ENCODE measurements around the gene MRPL45.

Gene MRPL45

DNA sequence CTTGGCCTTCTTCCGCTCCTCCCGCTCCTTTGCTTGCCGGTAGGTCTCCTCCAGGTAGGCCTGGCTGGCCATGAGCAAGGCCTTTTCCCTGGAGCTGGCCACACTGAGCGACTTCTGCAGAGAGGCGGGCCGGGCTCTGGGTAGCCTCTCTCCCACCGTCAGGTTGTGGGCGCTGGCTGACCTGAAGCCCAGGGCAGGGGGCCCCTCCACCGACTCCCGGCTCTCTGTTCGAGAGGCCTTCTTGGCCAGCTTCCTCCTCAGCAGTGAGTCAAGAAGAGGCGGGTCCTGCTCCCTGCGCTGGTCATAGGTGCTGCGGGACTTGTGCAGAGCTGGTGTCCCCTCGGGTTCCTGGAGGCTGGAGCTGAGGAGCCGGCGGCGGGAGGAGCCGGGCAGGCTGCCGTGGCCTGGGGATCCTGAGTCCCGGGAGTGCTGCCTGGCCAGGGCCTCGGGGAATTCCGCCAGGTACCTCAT lies 34.0 kb downstream of the MRPL45 start:
- DNase-seq (ENCODE audit: extremely low read depth, insufficient read length) = no peak
- TF ChIP-seq, protein P1, sequence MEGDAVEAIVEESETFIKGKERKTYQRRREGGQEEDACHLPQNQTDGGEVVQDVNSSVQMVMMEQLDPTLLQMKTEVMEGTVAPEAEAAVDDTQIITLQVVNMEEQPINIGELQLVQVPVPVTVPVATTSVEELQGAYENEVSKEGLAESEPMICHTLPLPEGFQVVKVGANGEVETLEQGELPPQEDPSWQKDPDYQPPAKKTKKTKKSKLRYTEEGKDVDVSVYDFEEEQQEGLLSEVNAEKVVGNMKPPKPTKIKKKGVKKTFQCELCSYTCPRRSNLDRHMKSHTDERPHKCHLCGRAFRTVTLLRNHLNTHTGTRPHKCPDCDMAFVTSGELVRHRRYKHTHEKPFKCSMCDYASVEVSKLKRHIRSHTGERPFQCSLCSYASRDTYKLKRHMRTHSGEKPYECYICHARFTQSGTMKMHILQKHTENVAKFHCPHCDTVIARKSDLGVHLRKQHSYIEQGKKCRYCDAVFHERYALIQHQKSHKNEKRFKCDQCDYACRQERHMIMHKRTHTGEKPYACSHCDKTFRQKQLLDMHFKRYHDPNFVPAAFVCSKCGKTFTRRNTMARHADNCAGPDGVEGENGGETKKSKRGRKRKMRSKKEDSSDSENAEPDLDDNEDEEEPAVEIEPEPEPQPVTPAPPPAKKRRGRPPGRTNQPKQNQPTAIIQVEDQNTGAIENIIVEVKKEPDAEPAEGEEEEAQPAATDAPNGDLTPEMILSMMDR (IDR thresholded peaks at IDR 0.05; ENCODE audit: insufficient read depth, low read length, poor library complexity, severe bottlenecking) = no peak
- no peaks in the 10 kb centered on the region; the same call in 1 of the 2 replicates for H3K27me3 ChIP-seq (replicated peaks; ENCODE audit: control insufficient read depth, insufficient read depth, low read length)
- no peaks in the 10 kb centered on the region for H3K36me3 ChIP-seq (ENCODE audit: control insufficient read depth, insufficient read depth, low read length)
- H3K4me3 ChIP-seq (replicated peaks; ENCODE audit: low read depth, low read length) = no peak overlapping the region

DNA sequence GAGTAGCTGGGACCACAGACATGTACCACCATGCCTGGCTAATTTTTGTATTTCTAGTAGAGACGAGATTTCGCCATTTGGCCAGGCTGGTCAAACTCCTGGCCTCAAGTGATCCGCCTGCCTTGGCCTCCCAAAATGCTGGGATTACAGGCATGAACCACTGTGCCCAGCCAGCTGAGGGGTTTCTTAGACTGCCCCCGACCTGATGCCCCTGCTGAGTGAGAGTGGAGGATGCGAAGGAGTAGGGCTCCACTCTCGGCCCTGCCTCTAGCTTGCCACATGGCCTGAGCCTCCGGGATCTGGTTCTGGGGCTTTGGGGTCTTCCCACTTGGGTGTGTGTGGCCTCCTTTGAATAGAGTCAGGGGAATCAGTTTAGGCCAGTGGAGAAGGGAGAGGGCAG lies 35.8 kb downstream of the MRPL45 start:
- no peak overlapping the region for H3K4me3 ChIP-seq (replicated peaks; ENCODE audit: low read depth, low read length)
- TF ChIP-seq, protein P1 (IDR thresholded peaks at IDR 0.05; ENCODE audit: insufficient read depth, low read length, poor library complexity, severe bottlenecking) = no peak
- no peaks in the 10 kb centered on the region for H3K36me3 ChIP-seq (ENCODE audit: control insufficient read depth, insufficient read depth, low read length)
- H3K27me3 ChIP-seq (replicated peaks; ENCODE audit: control insufficient read depth, insufficient read depth, low read length) = no peaks in the 10 kb centered on the region; the same call in 1 of the 2 replicates
- no peak for DNase-seq (ENCODE audit: extremely low read depth, insufficient read length)

GRCh38 chr17:38333635-38334295 lies 36.8 kb downstream of the MRPL45 start:
- TF ChIP-seq, protein P1 (IDR thresholded peaks at IDR 0.05; ENCODE audit: insufficient read depth, low read length, poor library complexity, severe bottlenecking) = peak; percentile 76
- Histone ChIP-seq H3K27me3 (replicated peaks; ENCODE audit: control insufficient read depth, insufficient read depth, low read length) (no peaks in the 10 kb centered on the region; the same call in 1 of the 2 replicates), H3K36me3 (ENCODE audit: control insufficient read depth, insufficient read depth, low read length) (no peaks in the 10 kb centered on the region), H3K4me3 (replicated peaks; ENCODE audit: low read depth, low read length) (no peak overlapping the region)
- DNase-seq (ENCODE audit: extremely low read depth, insufficient read length) = no peak

GRCh38 chr17:38334480-38335364 lies 37.8 kb downstream of the MRPL45 start:
- TF ChIP-seq, protein P1 (IDR thresholded peaks at IDR 0.05; ENCODE audit: insufficient read depth, low read length, poor library complexity, severe bottlenecking) = no peak
- no peak overlapping the region for H3K4me3 ChIP-seq (replicated peaks; ENCODE audit: low read depth, low read length)
- H3K27me3 ChIP-seq (replicated peaks; ENCODE audit: control insufficient read depth, insufficient read depth, low read length) = no peaks in the 10 kb centered on the region; the same call in 1 of the 2 replicates
- DNase-seq (ENCODE audit: extremely low read depth, insufficient read length) = no peak
- H3K36me3 ChIP-seq (ENCODE audit: control insufficient read depth, insufficient read depth, low read length) = no peaks in the 10 kb centered on the region

DNA sequence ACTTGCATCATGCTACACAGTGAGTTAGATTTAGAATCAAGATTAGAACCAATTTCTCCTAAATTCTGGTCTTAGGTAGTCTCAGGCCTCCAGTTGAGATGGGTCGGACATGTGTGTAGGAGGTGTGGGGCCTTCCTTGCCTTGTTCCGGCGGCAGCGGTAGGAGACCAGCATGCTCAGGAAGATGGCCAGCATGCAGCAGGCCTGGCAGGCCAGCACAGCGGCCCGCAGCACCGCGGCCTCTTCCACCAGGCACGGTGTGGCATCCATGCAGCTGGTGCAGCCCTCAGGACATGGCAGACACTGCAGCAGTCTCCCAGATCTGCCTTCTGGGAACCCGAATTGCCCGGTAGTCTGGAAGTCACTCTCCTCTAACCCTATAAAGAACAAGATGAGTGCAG lies 39.9 kb downstream of the MRPL45 start:
- H3K27me3 ChIP-seq (replicated peaks; ENCODE audit: control insufficient read depth, insufficient read depth, low read length) = no peaks in the 10 kb centered on the region; the same call in 1 of the 2 replicates

More for the DNA sequence above, 39.9 kb downstream of the MRPL45 start:
- no peak for DNase-seq (ENCODE audit: extremely low read depth, insufficient read length)
- Histone ChIP-seq H3K4me3 (replicated peaks; ENCODE audit: low read depth, low read length) (no peak overlapping the region), H3K36me3 (ENCODE audit: control insufficient read depth, insufficient read depth, low read length) (no peaks in the 10 kb centered on the region)
- TF ChIP-seq, protein P1 (IDR thresholded peaks at IDR 0.05; ENCODE audit: insufficient read depth, low read length, poor library complexity, severe bottlenecking) = no peak

All from GM06990 (cell line).